ENCODE data around the gene ADD3. TPM values are rescaled to one million over a fixed set of nuclear protein-coding genes. Genes with fewer than 3 reads are reported as not detected.

Gene ADD3
- polyA plus RNA-seq, 1 experiment, result 192 TPM

GRCh38 chr10:110153396-110153795 lies 145.6 kb downstream of the ADD3 start:
- ChIA-PET POLR2A (no interaction called here), CTCF (interaction anchor here (1.4 to 1.7 kb wide), 3 partner anchors 15 to 269 kb away, joined by 3 to 9 read pairs (median 4); no protein-coding TSS in a partner anchor)
- no peaks in the 10 kb centered on the region; the same call in 1 of the 2 replicates for H3K9me3 ChIP-seq (ENCODE audit: control insufficient read depth, insufficient read depth, low read length)
- no peak overlapping the region for H3K4me3 ChIP-seq (ENCODE audit: low read depth, low read length)
- no peak overlapping the region for H3K27ac ChIP-seq (ENCODE audit: low read depth, low read length)
- peaks cover 16% of the 10 kb centered on the region for H3K27me3 ChIP-seq (ENCODE audit: control insufficient read depth, insufficient read depth, low read length)
- TF ChIP-seq, protein P1, sequence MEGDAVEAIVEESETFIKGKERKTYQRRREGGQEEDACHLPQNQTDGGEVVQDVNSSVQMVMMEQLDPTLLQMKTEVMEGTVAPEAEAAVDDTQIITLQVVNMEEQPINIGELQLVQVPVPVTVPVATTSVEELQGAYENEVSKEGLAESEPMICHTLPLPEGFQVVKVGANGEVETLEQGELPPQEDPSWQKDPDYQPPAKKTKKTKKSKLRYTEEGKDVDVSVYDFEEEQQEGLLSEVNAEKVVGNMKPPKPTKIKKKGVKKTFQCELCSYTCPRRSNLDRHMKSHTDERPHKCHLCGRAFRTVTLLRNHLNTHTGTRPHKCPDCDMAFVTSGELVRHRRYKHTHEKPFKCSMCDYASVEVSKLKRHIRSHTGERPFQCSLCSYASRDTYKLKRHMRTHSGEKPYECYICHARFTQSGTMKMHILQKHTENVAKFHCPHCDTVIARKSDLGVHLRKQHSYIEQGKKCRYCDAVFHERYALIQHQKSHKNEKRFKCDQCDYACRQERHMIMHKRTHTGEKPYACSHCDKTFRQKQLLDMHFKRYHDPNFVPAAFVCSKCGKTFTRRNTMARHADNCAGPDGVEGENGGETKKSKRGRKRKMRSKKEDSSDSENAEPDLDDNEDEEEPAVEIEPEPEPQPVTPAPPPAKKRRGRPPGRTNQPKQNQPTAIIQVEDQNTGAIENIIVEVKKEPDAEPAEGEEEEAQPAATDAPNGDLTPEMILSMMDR (IDR thresholded peaks at IDR 0.05; ENCODE audit: low read depth, low read length), result no peak
- no peak for DNase-seq (ENCODE audit: low read depth, low spot score)

DNA sequence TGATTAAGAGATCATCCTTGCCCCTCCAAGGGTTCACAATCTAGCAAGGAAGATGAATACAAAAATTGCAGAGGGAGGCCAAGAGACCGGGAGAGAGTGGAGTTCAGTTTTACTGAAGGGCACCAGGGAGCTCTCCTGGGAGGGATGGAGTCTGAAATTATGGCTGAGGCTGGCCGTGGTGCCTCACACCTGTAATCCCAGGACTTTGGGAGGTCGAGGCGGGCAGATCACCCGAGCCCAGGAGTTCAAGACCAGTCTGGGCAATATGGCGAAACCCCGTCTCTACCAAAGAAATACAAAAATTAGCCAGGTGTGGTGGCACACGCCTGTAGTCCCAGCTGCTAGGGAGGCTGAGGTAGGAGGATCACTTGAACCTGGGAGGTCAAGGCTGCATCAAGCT lies 148.3 kb downstream of the ADD3 start:
- ChIA-PET POLR2A (no interaction called here), CTCF (no interaction called here)
- Histone ChIP-seq H3K4me3 (ENCODE audit: low read depth, low read length) (no peak overlapping the region), H3K27me3 (ENCODE audit: control insufficient read depth, insufficient read depth, low read length) (peaks cover 23% of the 10 kb centered on the region), H3K27ac (ENCODE audit: low read depth, low read length) (no peak overlapping the region), H3K9me3 (ENCODE audit: control insufficient read depth, insufficient read depth, low read length) (no peaks in the 10 kb centered on the region; the same call in 1 of the 2 replicates)
- TF ChIP-seq, protein P1 (IDR thresholded peaks at IDR 0.05; ENCODE audit: low read depth, low read length), result no peak
- DNase-seq (ENCODE audit: low read depth, low spot score), result no peak

GRCh38 chr10:110158051-110159005 lies 150.5 kb downstream of the ADD3 start:
- Histone ChIP-seq H3K27ac (ENCODE audit: low read depth, low read length) (no peak overlapping the region), H3K27me3 (ENCODE audit: control insufficient read depth, insufficient read depth, low read length) (peaks cover 20% of the 10 kb centered on the region), H3K4me3 (ENCODE audit: low read depth, low read length) (no peak overlapping the region), H3K9me3 (ENCODE audit: control insufficient read depth, insufficient read depth, low read length) (no peaks in the 10 kb centered on the region)
- CTCF ChIA-PET, result interaction anchor here (1.0 to 1.4 kb wide), 2 partner anchors 17 to 20 kb away, joined by 5 to 9 read pairs; no protein-coding TSS in a partner anchor
- no peak for DNase-seq (ENCODE audit: low read depth, low spot score)
- POLR2A ChIA-PET, result interaction anchor here (0.5 to 0.6 kb wide), 2 partner anchors 125 to 162 kb away, joined by 3 to 4 read pairs; no protein-coding TSS in a partner anchor
- TF ChIP-seq, protein P1 (IDR thresholded peaks at IDR 0.05; ENCODE audit: low read depth, low read length), result no peak

- Histone ChIP-seq H3K27ac (ENCODE audit: low read depth, low read length) (no peak overlapping the region), H3K9me3 (ENCODE audit: control insufficient read depth, insufficient read depth, low read length) (no peaks in the 10 kb centered on the region), H3K4me3 (ENCODE audit: low read depth, low read length) (no peak overlapping the region), H3K27me3 (ENCODE audit: control insufficient read depth, insufficient read depth, low read length) (peaks cover 27% of the 10 kb centered on the region)
- TF ChIP-seq, protein P1 (IDR thresholded peaks at IDR 0.05; ENCODE audit: low read depth, low read length), result no peak
- ChIA-PET POLR2A (no interaction called here), CTCF (interaction anchor here (0.6 to 1.0 kb wide), 2 partner anchors 22 to 450 kb away, joined by 3 read pairs; no protein-coding TSS in a partner anchor)
- DNase-seq (ENCODE audit: low read depth, low spot score), result no peak
Observed at GRCh38 chr10:110160081-110160480, 152.3 kb downstream of the ADD3 start.

DNA sequence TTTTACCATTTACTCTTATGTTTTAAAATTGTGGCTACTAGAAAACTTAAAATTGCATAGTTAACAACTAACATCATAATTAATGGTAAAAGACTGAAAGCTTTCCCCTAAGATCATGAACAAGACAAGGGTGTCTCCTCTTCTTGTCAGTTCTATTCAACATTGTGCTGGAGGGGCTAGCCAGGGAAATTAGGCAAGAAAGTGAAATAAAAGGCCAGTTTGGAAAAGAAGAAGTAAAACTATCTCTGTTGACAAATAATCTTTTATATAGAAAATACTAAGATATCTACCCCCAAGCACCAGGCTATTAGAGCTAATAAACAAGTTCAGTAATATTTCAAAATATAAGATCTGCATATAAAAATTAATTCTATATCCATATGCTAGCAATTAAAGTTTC lies 152.7 kb downstream of the ADD3 start:
- DNase-seq (ENCODE audit: low read depth, low spot score), result no peak
- Histone ChIP-seq H3K27me3 (ENCODE audit: control insufficient read depth, insufficient read depth, low read length) (peaks cover 27% of the 10 kb centered on the region), H3K27ac (ENCODE audit: low read depth, low read length) (no peak overlapping the region), H3K4me3 (ENCODE audit: low read depth, low read length) (no peak overlapping the region), H3K9me3 (ENCODE audit: control insufficient read depth, insufficient read depth, low read length) (no peaks in the 10 kb centered on the region)
- ChIA-PET POLR2A (no interaction called here), CTCF (interaction anchor here (0.6 to 1.0 kb wide), 2 partner anchors 23 to 450 kb away, joined by 3 read pairs; no protein-coding TSS in a partner anchor)
- TF ChIP-seq, protein P1 (IDR thresholded peaks at IDR 0.05; ENCODE audit: low read depth, low read length), result no peak
